Central memory CD4-positive, alpha-beta T cell (primary cell): ENCODE results near the gene DTX4.
"Not testable (repeated sequence)": the region's sequence is repeated elsewhere in the genome, so short reads cannot be mapped to it uniquely, and the experiment has no call there.

Experiments
- DNase-seq: peaks from one replicate; pipeline ENCODE4 v3.0.0; 2022
- total RNA-seq, 3 experiments: gene quantifications; one replicate each; lab custom pipeline; 2026; lab: John Stamatoyannopoulos, UW

Gene DTX4
- total RNA-seq: 0.96 to 5.7 (median 4.8) reads per million in 3 experiments

GRCh38 chr11:59171508-59172322 lies at the start of gene DTX4:
Gene DTX4 (plus strand): TSS chr11:59172132. CDS start chr11:59172596, 464 bp downstream.
- peak; percentile 81 for DNase-seq

- DNase-seq: peak; percentile 80
Observed at GRCh38 chr11:59135648-59136461, 36.1 kb upstream of the DTX4 start.

DNA sequence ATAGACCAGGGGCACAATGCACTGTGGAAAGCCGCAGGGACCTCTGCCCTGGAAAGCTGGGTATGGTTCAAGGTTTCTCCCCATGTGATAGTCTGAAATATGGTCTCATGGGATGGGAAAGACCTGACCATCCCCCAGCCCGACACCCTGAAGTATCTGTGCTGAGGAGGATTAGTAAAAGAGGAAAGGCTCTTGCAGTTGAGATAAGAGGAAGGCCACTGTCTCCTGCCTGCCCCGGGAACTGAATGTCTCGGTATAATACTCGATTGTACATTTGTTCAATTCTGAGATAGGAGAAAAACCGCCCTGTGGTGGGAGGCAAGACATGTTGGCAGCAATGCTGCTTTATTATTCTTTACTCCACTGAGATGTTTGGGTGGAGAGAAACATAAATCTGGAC lies 35.4 kb upstream of the DTX4 start:
- DNase-seq: not testable (repeated sequence)

- no peak for DNase-seq
Observed at GRCh38 chr11:59137190-59137589, 34.7 kb upstream of the DTX4 start.

- no peak for DNase-seq
Observed at GRCh38 chr11:59138643-59139042, 33.3 kb upstream of the DTX4 start.

- no peak for DNase-seq
Observed at GRCh38 chr11:59141191-59141590, 30.7 kb upstream of the DTX4 start.

DNA sequence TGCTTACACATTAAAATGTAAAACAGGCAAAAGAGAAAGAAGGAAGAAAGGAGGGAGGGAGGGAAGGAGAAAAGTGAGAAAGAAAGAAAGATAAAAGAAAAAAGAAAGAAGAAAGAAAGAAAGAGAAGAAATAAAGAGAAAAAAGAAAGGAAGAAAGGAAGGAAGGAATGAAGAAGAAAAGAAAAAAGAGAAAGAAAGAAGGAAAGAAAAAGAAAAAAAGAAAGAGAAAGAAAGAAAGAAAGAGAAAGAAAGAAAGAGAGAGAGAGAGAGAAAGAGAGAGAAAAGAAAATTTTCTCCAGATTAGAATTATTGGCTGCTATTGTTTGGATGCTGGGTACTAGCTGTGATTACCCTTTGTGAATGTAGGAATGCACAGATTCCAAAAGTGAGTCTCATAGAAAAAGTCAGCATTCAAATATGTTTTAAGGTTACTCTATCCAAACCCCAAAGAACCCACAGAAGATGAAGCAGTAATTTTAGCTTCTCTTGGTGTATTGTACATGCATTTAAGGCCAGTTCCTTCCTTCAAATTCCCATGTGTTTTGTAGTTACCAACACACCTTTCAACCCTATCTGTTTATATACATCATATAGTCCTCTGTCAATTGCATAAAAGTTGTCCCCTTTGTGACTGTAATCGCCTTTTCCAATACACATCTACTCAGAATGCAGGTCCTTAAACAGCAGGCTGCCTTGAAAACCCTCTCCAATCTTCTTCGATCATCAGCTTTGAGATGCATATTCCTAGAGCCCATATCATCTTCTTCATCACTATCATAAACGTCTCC lies 30.1 kb upstream of the DTX4 start:
- no peak for DNase-seq

DNA sequence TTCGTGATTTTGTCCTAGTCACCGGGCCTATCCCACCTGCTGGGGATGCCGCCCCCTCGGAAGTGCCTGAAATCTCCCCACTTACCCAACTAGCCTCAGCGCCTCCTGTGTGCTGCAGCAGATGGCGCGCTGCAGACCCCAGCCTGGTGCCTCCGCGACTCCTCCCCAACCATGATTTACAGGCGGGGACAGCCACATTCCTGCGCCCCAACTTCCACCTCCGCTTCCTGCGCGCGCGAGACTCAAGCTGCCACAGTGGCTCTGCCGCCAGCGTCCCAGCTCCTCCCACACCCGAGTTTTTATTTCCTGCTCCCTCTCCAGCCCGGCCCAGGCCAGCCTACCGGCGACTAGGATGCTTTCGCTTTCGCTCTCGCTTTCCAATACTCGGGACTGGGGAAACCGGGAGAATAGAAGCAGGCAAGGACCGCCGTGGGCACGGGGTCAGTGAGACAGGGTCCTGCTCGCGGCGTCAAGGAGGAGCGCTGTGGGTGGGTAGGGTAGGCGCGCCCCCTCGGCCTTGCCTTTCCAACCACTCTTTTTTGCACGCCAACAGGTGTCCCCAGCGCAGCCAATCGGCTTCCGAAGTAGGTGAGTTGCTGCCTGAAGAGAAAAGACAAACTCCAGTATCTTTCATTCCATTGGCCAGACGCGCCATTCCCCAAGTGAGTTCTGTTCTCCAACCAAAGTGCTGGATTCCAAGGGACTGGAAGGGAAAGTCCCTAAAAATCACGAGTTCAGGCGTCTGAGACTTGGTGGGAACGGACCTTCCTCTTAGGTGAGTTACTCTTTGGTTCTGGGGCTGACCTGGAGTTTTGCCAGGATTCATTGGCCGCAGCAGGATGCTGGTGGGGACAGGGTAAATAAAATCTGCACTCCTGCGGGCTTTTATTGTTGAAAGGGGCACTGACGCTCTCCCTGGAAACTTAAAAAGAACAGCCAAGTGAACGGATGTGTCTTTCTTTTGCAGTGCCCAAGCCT lies 29.1 kb upstream of the DTX4 start, which contains the start of gene FAM111A:
FAM111A (plus strand) TSS at position 327 of the 978 bp plus-strand sequence. CDS start 6,017 bp downstream, outside the sequence.
- peak; percentile 91 for DNase-seq

DNA sequence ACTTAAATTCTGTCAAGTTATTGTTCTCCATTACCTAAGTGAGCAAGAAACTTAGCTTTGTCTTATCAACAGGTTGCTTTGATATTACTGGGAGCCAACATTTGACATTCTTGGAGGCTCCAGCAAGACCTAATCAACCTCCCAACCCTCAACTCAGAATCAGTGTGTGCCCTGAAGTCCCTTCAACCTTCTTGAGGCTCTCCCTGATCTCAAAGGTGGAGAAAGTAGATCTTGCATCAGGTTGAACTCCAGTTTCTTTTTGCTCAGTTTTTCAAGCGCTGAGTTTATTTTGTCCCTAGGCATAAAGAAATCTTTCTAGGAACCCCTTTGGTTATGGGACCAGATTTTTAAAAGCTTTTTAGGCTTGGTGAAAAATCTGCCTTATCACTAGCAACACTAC lies 27.8 kb upstream of the DTX4 start:
- no peak for DNase-seq

GRCh38 chr11:59144579-59145345 lies 27.2 kb upstream of the DTX4 start:
- peak; percentile 79 for DNase-seq

DNA sequence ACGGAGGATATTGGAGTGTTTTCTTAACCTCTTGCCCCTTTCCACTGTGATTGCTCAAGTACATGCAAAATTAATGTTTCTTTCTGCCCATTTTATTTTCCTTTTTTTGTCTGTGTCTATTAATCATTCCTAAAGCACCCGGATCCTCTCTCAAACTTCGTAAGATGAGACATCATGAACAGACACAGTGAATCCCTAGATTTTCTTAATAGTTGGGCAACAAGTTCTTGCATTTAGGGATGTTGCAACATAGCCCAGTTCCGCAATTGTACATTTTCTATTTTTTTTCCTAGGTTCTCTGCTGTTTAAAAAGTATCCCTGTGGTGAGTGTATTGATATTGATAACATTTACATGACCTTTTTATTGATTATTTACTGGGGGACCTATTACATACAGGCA lies 26.4 kb upstream of the DTX4 start:
- DNase-seq: no peak

GRCh38 chr11:59151761-59152160 lies 20.2 kb upstream of the DTX4 start:
- DNase-seq: no peak

GRCh38 chr11:59152312-59152951 lies 19.5 kb upstream of the DTX4 start:
- DNase-seq: no peak

- no peak for DNase-seq
Observed at GRCh38 chr11:59154610-59155009, 17.3 kb upstream of the DTX4 start.

DNA sequence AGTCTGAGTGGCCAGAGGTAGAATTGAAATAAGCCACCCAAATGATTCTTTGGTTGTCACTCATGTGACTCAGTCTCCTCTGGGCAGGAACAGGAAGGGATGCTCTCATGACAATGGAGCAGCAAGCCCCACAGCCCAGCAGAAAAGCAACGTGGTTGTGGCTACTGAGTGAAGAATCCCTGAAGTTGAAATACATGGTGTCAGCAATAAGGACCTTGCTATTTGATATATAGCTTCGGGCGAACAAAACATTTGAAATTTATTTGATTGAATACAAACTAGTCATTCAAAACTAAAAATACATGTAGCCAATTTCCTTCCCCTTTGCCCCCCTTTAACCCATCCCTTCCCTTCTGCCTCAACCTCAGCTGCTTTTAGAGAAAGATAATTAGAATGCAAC lies 14.5 kb upstream of the DTX4 start:
- no peak for DNase-seq

GRCh38 chr11:59158206-59159068 lies 13.5 kb upstream of the DTX4 start:
- DNase-seq: peak; percentile 66

GRCh38 chr11:59164028-59164427 lies 7.9 kb upstream of the DTX4 start:
- DNase-seq: no peak

DNA sequence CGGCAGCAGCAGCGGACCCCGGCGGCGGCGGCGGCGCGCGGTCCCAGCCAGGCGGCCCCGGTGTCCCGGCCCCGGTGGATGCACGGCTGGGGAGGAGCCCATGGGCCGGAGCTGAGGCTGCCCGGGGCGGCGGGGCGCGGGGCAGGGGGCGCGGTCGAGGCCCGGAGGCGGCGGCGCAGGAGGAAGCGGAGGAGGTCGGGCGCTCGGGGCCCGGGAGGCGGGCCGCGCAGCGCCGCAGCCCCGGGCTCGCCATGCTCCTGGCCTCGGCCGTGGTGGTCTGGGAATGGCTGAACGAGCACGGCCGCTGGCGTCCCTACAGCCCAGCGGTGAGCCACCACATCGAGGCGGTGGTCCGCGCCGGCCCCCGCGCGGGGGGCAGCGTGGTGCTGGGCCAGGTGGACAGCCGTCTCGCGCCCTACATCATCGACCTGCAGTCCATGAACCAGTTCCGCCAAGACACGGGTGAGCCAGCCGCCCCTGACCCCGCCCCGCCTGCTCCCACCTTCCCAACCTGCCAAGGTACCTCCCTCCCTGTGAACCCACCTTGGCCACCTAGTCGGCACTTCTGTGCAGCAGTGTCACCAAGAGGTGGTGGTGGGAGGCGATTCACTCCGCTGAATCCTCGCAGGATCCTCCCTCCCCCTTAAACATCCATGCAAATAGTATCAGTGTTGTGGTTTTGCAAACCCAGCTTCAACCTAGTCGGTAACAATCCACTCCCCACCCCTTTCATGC lies 580 bp downstream of the DTX4 start:
- peak; percentile 10 for DNase-seq
